GM23338 (cell line): ENCODE data around the gene TBPL2. TPM values are rescaled to one million over a fixed set of nuclear protein-coding genes. Genes with fewer than 3 reads are reported as not detected.
"Not testable (repeated sequence)": the region's sequence is repeated elsewhere in the genome, so short reads cannot be mapped to it uniquely, and the experiment has no call there.

Experiments
- ATAC-seq: fragments of 200-7000 bp; cut with Tn5 transposase; 3 replicates; pipeline ENCODE4 v1.9.1; 2020
- DNase-seq: peaks from one replicate; pipeline ENCODE4 v3.0.0-alpha.2; 2015; ENCODE audit warnings: low spot score
- H2AFZ ChIP-seq: fragments of 200-600 bp; sonication (generic); 2 replicates; pipeline ENCODE4 v1.8.0; 2016; ENCODE audit warnings: antibody characterized with exemption, mild to moderate bottlenecking, moderate library complexity
- H3F3A ChIP-seq: fragments of 200-600 bp; sonication (generic); replicated peaks from 2 replicates; pipeline ENCODE4 v1.8.0; 2017; ENCODE audit warnings: antibody characterized with exemption, mixed run types, low read depth
- H3K27ac ChIP-seq: fragments of 200-600 bp; sonication (generic); 2 replicates; pipeline ENCODE4 v1.6.1; 2016; ENCODE audit warnings: low read depth
- H3K27me3 ChIP-seq: fragments of 200-600 bp; sonication (generic); 2 replicates; pipeline ENCODE4 v1.8.0; 2016; ENCODE audit warnings: mild to moderate bottlenecking, mixed run types, moderate library complexity; ENCODE audit not compliant: insufficient read depth
- H3K36me3 ChIP-seq: fragments of 200-600 bp; sonication (generic); 2 replicates; pipeline ENCODE4 v1.8.0; 2016; ENCODE audit warnings: mild to moderate bottlenecking; ENCODE audit not compliant: insufficient read depth
- H3K4me1 ChIP-seq: fragments of 200-600 bp; sonication (generic); 2 replicates; pipeline ENCODE4 v1.8.0; 2016; ENCODE audit warnings: mild to moderate bottlenecking, moderate library complexity; ENCODE audit not compliant: insufficient read depth
- H3K4me2 ChIP-seq: fragments of 200-600 bp; sonication (generic); 2 replicates; pipeline ENCODE4 v1.7.1; 2017; ENCODE audit warnings: mixed run types
- H3K4me3 ChIP-seq: fragments of 200-600 bp; sonication (generic); 2 replicates; pipeline ENCODE4 v1.6.1; 2016; ENCODE audit warnings: mixed run types
- H3K79me2 ChIP-seq: fragments of 200-600 bp; sonication (generic); replicated peaks from 2 replicates; pipeline ENCODE4 v1.8.0; 2017; ENCODE audit warnings: mild to moderate bottlenecking; ENCODE audit not compliant: insufficient read depth
- H3K9me2 ChIP-seq: fragments of 200-600 bp; sonication (generic); 2 replicates; pipeline ENCODE4 v1.8.0; 2017; ENCODE audit not compliant: insufficient read depth
- H4K20me1 ChIP-seq: fragments of 200-600 bp; sonication (generic); replicated peaks from 2 replicates; pipeline ENCODE4 v1.8.0; 2017; ENCODE audit warnings: mild to moderate bottlenecking; ENCODE audit not compliant: insufficient read depth
- H3K27ac Mint-ChIP-seq: 2 replicates; pipeline ENCODE4 v1.8.0; 2020; ENCODE audit warnings: inconsistent platforms, mild to moderate bottlenecking, moderate library complexity, mixed read lengths
- H3K27me3 Mint-ChIP-seq: 3 replicates; pipeline ENCODE4 v1.8.0; 2022; ENCODE audit warnings: low read depth, mild to moderate bottlenecking, moderate library complexity, mixed read lengths, inconsistent platforms; ENCODE audit not compliant: insufficient read depth, poor library complexity
- H3K36me3 Mint-ChIP-seq: 3 replicates; pipeline ENCODE4 v1.8.0; 2021; ENCODE audit warnings: low read depth, mild to moderate bottlenecking, inconsistent platforms, moderate library complexity, mixed read lengths
- H3K4me1 Mint-ChIP-seq: 3 replicates; pipeline ENCODE4 v1.8.0; 2020; ENCODE audit warnings: mild to moderate bottlenecking, inconsistent platforms, mixed read lengths
- H3K4me3 Mint-ChIP-seq: 3 replicates; pipeline ENCODE4 v1.8.0; 2021; ENCODE audit warnings: moderate library complexity, mild to moderate bottlenecking, inconsistent platforms, mixed read lengths
- H3K9me3 Mint-ChIP-seq: 3 replicates; pipeline ENCODE4 v1.8.0; 2020; ENCODE audit warnings: moderate library complexity, mild to moderate bottlenecking, inconsistent platforms, mixed read lengths
- CREB1 ChIP-seq: fragments of 250-450 bp; sonication (Bioruptor Pico); IDR thresholded peaks from 2 replicates; pipeline ENCODE4 v1.5.0; 2020; ENCODE audit warnings: low read depth, mild to moderate bottlenecking, moderate library complexity
- CTCF ChIP-seq, 2 experiments: fragments of 200-600 bp in 1 of 2; sonication (generic) in 1 of 2; conservative IDR thresholded peaks; 2 replicates each; pipeline versions ENCODE4 v1.5.1 to v1.6.1; 2016 to 2017; ENCODE audit warnings: antibody characterized with exemption in 2 of 2, low read depth in 2 of 2, mild to moderate bottlenecking in 2 of 2, moderate library complexity in 1 of 2
- EZH2 ChIP-seq: fragments of 200-600 bp; sonication (generic); IDR thresholded peaks from one replicate; pipeline ENCODE4 v1.8.0; 2017; ENCODE audit warnings: antibody characterized with exemption, mild to moderate bottlenecking, low read depth; ENCODE audit not compliant: unreplicated experiment
- EZH2phosphoT487 ChIP-seq: fragments of 200-600 bp; sonication (generic); IDR thresholded peaks from one replicate; pipeline ENCODE4 v1.8.1; 2018; ENCODE audit warnings: antibody characterized with exemption; ENCODE audit not compliant: unreplicated experiment
- JUNB ChIP-seq: IDR thresholded peaks from one replicate; pipeline ENCODE4 v1.6.1; 2016; ENCODE audit warnings: antibody characterized with exemption; ENCODE audit not compliant: unreplicated experiment
- NANOG ChIP-seq: IDR thresholded peaks from 2 replicates; pipeline ENCODE4 v1.6.1; 2016; ENCODE audit warnings: antibody characterized with exemption, borderline replicate concordance
- POLR2AphosphoS5 ChIP-seq: IDR thresholded peaks from 2 replicates; pipeline ENCODE4 v1.6.1; 2016; ENCODE audit warnings: antibody characterized with exemption, low read depth
- STAT1 ChIP-seq: IDR thresholded peaks from one replicate; pipeline ENCODE4 v1.6.1; 2016; ENCODE audit warnings: antibody characterized with exemption; ENCODE audit not compliant: unreplicated experiment
- ZNF114 ChIP-seq: fragments of 250-450 bp; sonication (Bioruptor Pico); IDR thresholded peaks from 2 replicates; pipeline ENCODE4 v1.5.0; 2020; ENCODE audit warnings: mild to moderate bottlenecking, moderate library complexity
- ZNF331 ChIP-seq: fragments of 250-450 bp; sonication (Bioruptor Pico); IDR thresholded peaks from 2 replicates; pipeline ENCODE4 v1.5.0; 2020; ENCODE audit warnings: low read depth, mild to moderate bottlenecking, moderate library complexity
- ZNF462 ChIP-seq: fragments of 250-450 bp; sonication (Bioruptor Pico); IDR thresholded peaks from 2 replicates; pipeline ENCODE4 v1.5.0; 2020; ENCODE audit warnings: mild to moderate bottlenecking, moderate library complexity
- polyA plus RNA-seq: library from polyadenylated mRNA; unstranded; fragments of >200 nt; fragmentation: Nextera tagmentation; extraction: Ambion mirVana; gene quantifications from 2 replicates; pipeline ENCODE4 v1.2.1, GENCODE V29; 2016
- total RNA-seq: library from RNA; depleted of rRNA; stranded (reverse); fragments of >200 nt; shearing (Covaris generic); gene quantifications from 2 replicates; pipeline ENCODE4 v1.2.3, GENCODE V29; 2014
- TF ChIP-seq, protein P1 (sequence below): IDR thresholded peaks from one replicate; pipeline ENCODE4 v1.6.1; 2018; ENCODE audit warnings: antibody characterized with exemption; ENCODE audit not compliant: unreplicated experiment

The TBPL2 gene
- total and polyA plus RNA-seq, 2 experiments from 2014 or later: 0.24 TPM; not detected in 1

DNA sequence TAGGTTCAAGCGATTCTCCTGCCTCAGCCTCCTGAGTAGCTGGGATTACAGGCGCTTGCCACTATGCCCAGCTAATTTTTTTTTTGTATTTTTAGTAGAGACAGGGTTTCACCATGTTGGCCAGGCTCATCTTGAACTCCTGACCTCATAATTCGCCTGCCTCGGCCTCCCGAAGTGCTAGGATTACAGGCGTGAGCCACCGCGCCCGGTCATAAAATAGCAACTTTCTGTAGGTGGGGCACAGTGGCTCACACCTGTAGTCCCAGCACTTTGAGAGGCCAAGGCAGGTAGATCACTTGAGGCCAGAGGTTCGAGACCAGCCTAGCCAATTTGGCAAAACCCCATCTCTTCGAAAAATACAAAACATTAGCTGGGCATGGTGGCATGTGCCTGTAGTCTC, 18.1 kb downstream of the TBPL2 start:
- H3K36me3 ChIP-seq, H3K9me2 ChIP-seq, H3K4me3 ChIP-seq, H3K27ac Mint-ChIP-seq, DNase-seq, H3K4me1 ChIP-seq, H3K4me1 Mint-ChIP-seq, H3K27me3 ChIP-seq, H3K4me3 Mint-ChIP-seq, H3K27me3 Mint-ChIP-seq, H2AFZ ChIP-seq, H3K79me2 ChIP-seq, H4K20me1 ChIP-seq, H3K27ac ChIP-seq, H3K36me3 Mint-ChIP-seq, H3K4me2 ChIP-seq, H3F3A ChIP-seq, H3K9me3 Mint-ChIP-seq, ATAC-seq: not testable (repeated sequence)

GRCh38 chr14:55419663-55420062, 20.8 kb downstream of the TBPL2 start:
- Mint-ChIP-seq H3K9me3 (no peaks in the 10 kb centered on the region), H3K27me3 (no peaks in the 10 kb centered on the region), H3K4me1 (no peaks in the 10 kb centered on the region), H3K27ac (no peak overlapping the region), H3K36me3 (no peaks in the 10 kb centered on the region), H3K4me3 (no peak overlapping the region)
- H3K27me3 ChIP-seq: no peaks in the 10 kb centered on the region
- ATAC-seq (no peak), DNase-seq (no peak)
- no peaks in the 10 kb centered on the region for H3K4me1 ChIP-seq
- no peak overlapping the region for H3K4me2 ChIP-seq
- H3F3A ChIP-seq: no peaks in the 10 kb centered on the region
- H3K27ac ChIP-seq: no peak overlapping the region
- no peaks in the 10 kb centered on the region for H3K9me2 ChIP-seq
- H2AFZ ChIP-seq: no peak overlapping the region
- H3K79me2 ChIP-seq: no peaks in the 10 kb centered on the region
- no peaks in the 10 kb centered on the region for H4K20me1 ChIP-seq
- no peak overlapping the region for H3K4me3 ChIP-seq
- H3K36me3 ChIP-seq: no peaks in the 10 kb centered on the region
- TF ChIP-seq ZNF114 (CRISPR knock-in tag) (no peak), EZH2phosphoT487 (no peak), ZNF462 (CRISPR knock-in tag) (no peak), EZH2 (no peak), STAT1 (no peak), JUNB (no peak), POLR2AphosphoS5 (no peak), CREB1 (no peak), NANOG (no peak), CTCF (conservative IDR thresholded peaks at IDR 0.05; ENCODE audit: low read depth in 2 of 2) (no peak), ZNF331 (CRISPR knock-in tag) (no peak)
- TF ChIP-seq, protein P1, sequence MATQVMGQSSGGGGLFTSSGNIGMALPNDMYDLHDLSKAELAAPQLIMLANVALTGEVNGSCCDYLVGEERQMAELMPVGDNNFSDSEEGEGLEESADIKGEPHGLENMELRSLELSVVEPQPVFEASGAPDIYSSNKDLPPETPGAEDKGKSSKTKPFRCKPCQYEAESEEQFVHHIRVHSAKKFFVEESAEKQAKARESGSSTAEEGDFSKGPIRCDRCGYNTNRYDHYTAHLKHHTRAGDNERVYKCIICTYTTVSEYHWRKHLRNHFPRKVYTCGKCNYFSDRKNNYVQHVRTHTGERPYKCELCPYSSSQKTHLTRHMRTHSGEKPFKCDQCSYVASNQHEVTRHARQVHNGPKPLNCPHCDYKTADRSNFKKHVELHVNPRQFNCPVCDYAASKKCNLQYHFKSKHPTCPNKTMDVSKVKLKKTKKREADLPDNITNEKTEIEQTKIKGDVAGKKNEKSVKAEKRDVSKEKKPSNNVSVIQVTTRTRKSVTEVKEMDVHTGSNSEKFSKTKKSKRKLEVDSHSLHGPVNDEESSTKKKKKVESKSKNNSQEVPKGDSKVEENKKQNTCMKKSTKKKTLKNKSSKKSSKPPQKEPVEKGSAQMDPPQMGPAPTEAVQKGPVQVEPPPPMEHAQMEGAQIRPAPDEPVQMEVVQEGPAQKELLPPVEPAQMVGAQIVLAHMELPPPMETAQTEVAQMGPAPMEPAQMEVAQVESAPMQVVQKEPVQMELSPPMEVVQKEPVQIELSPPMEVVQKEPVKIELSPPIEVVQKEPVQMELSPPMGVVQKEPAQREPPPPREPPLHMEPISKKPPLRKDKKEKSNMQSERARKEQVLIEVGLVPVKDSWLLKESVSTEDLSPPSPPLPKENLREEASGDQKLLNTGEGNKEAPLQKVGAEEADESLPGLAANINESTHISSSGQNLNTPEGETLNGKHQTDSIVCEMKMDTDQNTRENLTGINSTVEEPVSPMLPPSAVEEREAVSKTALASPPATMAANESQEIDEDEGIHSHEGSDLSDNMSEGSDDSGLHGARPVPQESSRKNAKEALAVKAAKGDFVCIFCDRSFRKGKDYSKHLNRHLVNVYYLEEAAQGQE: no peak
